A673 (cell line): ENCODE measurements around the gene RTN4RL2. TPM values are rescaled to one million over a fixed set of nuclear protein-coding genes. Genes with fewer than 3 reads are reported as not detected.

ENCODE experiments used
- Bru-seq: library from RNA; stranded (reverse); fragments of 400-500 nt; gene quantifications from one replicate; lab custom pipeline; 2021; lab: Mats Ljungman, UMichigan
- BruChase-seq, 2 experiments: library from RNA; stranded (reverse); fragments of 400-500 nt; gene quantifications; one replicate each; lab custom pipeline; 2021; lab: Mats Ljungman, UMichigan
- BruUV-seq: library from RNA; stranded (reverse); fragments of 400-500 nt; replicated peaks from 2 replicates; lab custom pipeline; 2021; lab: Mats Ljungman, UMichigan
- CTCF ChIA-PET: fragments of 300-600 bp; sonication (Branson Sonifier 250); formaldehyde crosslinking; loops from one replicate; lab custom pipeline; 2022; ENCODE audit warnings: antibody characterized with exemption; lab: Charles Lee
- POLR2A ChIA-PET: fragments of 300-600 bp; sonication (Branson Sonifier 250); formaldehyde crosslinking; loops from one replicate; lab custom pipeline; 2022; ENCODE audit warnings: antibody characterized with exemption; ENCODE audit not compliant: low non-redundant PET; lab: Charles Lee
- DNase-seq: peaks from one replicate; pipeline ENCODE4 v3.0.0-alpha.2; 2015; ENCODE audit warnings: low spot score
- H3K27ac ChIP-seq: fragments of 200-600 bp; sonication (generic); 2 replicates; pipeline ENCODE4 v1.5.1; 2016; ENCODE audit warnings: mixed run types, low read depth, mild to moderate bottlenecking, mixed read lengths, antibody characterized with exemption, low read length; ENCODE audit not compliant: poor library complexity, severe bottlenecking
- H3K27me3 ChIP-seq: fragments of 200-600 bp; sonication (generic); replicated peaks from 2 replicates; pipeline ENCODE4 v1.6.1; 2017; ENCODE audit warnings: mixed run types, low read depth, mild to moderate bottlenecking, mixed read lengths, antibody characterized with exemption, low read length; ENCODE audit not compliant: insufficient read depth, poor library complexity
- H3K36me3 ChIP-seq: fragments of 200-600 bp; sonication (generic); 2 replicates; pipeline ENCODE4 v1.6.1; 2016; ENCODE audit warnings: mixed run types, mild to moderate bottlenecking, mixed read lengths, antibody characterized with exemption, low read length; ENCODE audit not compliant: insufficient read depth, poor library complexity, severe bottlenecking
- H3K4me1 ChIP-seq: fragments of 200-600 bp; sonication (generic); 2 replicates; pipeline ENCODE4 v1.6.1; 2017; ENCODE audit warnings: mixed run types, mild to moderate bottlenecking, mixed read lengths, antibody characterized with exemption, low read length; ENCODE audit not compliant: insufficient read depth, poor library complexity, severe bottlenecking
- H3K4me3 ChIP-seq: fragments of 200-600 bp; sonication (generic); 2 replicates; pipeline ENCODE4 v1.5.1; 2016; ENCODE audit warnings: low read depth, mixed run types, mild to moderate bottlenecking, mixed read lengths, low read length; ENCODE audit not compliant: poor library complexity, severe bottlenecking
- H3K9me3 ChIP-seq: fragments of 200-600 bp; sonication (generic); 2 replicates; pipeline ENCODE4 v1.6.1; 2016; ENCODE audit warnings: mixed run types, low read depth, mild to moderate bottlenecking, mixed read lengths, antibody characterized with exemption, low read length; ENCODE audit not compliant: poor library complexity, severe bottlenecking
- CTCF ChIP-seq: fragments of 300-800, 200-600 bp; sonication (generic); conservative IDR thresholded peaks from 2 replicates; pipeline ENCODE4 v1.5.1; 2017; ENCODE audit warnings: low read depth, mild to moderate bottlenecking, antibody characterized with exemption, low read length, moderate library complexity, mixed read lengths
- EZH2 ChIP-seq: fragments of 200-600 bp; sonication (generic); IDR thresholded peaks from 2 replicates; pipeline ENCODE4 v1.6.1; 2017; ENCODE audit warnings: borderline replicate concordance, low read depth, mild to moderate bottlenecking, mixed read lengths, antibody characterized with exemption, low read length; ENCODE audit not compliant: poor library complexity, severe bottlenecking
- intact Hi-C: fragments of 100-400 bp; cut with micrococcal nuclease; formaldehyde crosslinking; loops from one replicate; pipeline ENCODE4 v1.10.0; 2022; ENCODE audit not compliant: unreplicated experiment
- long read RNA-seq: library from polyadenylated mRNA; stranded (forward); transcript quantifications from one replicate; pipeline ENCODE4 v2.0.0, GENCODE V29; 2022
- total RNA-seq: library from RNA; stranded (reverse); gene quantifications from 2 replicates; pipeline ENCODE4 v1.2.3, GENCODE V29; 2021

Gene RTN4RL2
- 5.2 and 7.0 TPM in 2 replicates for total RNA-seq
- percentile 37 among the genes with signal in this experiment for Bru-seq, nascent RNA
- BruChase-seq, experiment 1, labeled RNA remaining after a 2-hour chase: percentile 44 among the genes with signal in this experiment
- percentile 45 among the genes with signal in this experiment for BruChase-seq, experiment 2, labeled RNA remaining after a 6-hour chase
- long read RNA-seq, transcript RTN4RL2-201 (3 exons, 2,203 nt): major isoform, 15 of 22 reads
- long read RNA-seq, partial matches to known transcripts: 5 of 22 reads
- long read RNA-seq, other reads (novel, unspliced or antisense): 2 of 22 reads

GRCh38 chr11:57460022-57460757 lies at the start of gene RTN4RL2:
TSS of gene RTN4RL2 (plus strand) at chr11:57460528. CDS start at chr11:57460866, 338 bp downstream.
- BruUV-seq: no TSS peak
- Histone ChIP-seq H3K27me3 (peaks cover 21% of the 10 kb centered on the region), H3K4me3 (peak within 1 kb of the TSS; percentile 59), H3K4me1 (peaks cover 27% of the 10 kb centered on the region), H3K9me3 (no peaks in the 10 kb centered on the region), H3K36me3 (no peaks in the 10 kb centered on the region), H3K27ac (no peak within 1 kb of the TSS)
- peak; percentile 89 for DNase-seq
- ChIA-PET POLR2A (interaction anchor here (0.5 to 0.6 kb wide), 2 partner anchors 18 to 1070 kb away, joined by 7 to 9 read pairs; no protein-coding TSS in a partner anchor), CTCF (interaction anchor here (0.6 to 0.8 kb wide), 5 partner anchors 12 to 114 kb away, joined by 3 to 10 read pairs (median 6); no protein-coding TSS in a partner anchor)
- peak; percentile 43 for TF ChIP-seq CTCF
- no peak for TF ChIP-seq EZH2
- intact Hi-C loops: no loop called here

GRCh38 chr11:57413681-57414080 lies 46.6 kb upstream of the RTN4RL2 start:
- TF ChIP-seq CTCF (no peak), EZH2 (no peak)
- Histone ChIP-seq H3K9me3 (no peaks in the 10 kb centered on the region), H3K27ac (no peak overlapping the region), H3K27me3 (no peaks in the 10 kb centered on the region), H3K4me3 (no peak overlapping the region), H3K36me3 (peaks cover 50% of the 10 kb centered on the region), H3K4me1 (no peaks in the 10 kb centered on the region)
- intact Hi-C loops: no loop called here
- POLR2A ChIA-PET: no interaction called here
- BruUV-seq: no TSS peak
- no peak for DNase-seq
- CTCF ChIA-PET: no interaction called here

- H3K36me3 ChIP-seq: peaks cover 48% of the 10 kb centered on the region
Measured at GRCh38 chr11:57414612-57415212, 45.6 kb upstream of the RTN4RL2 start.

More at GRCh38 chr11:57414612-57415212, 45.6 kb upstream of the RTN4RL2 start:
- POLR2A ChIA-PET: no interaction called here
- TF ChIP-seq EZH2: no peak
- TF ChIP-seq CTCF: no peak
- intact Hi-C loops: no loop called here
- BruUV-seq: no TSS peak
- no peak overlapping the region for H3K27ac ChIP-seq
- no peaks in the 10 kb centered on the region for H3K9me3 ChIP-seq
- CTCF ChIA-PET: no interaction called here
- no peaks in the 10 kb centered on the region for H3K4me1 ChIP-seq
- no peaks in the 10 kb centered on the region for H3K27me3 ChIP-seq
- DNase-seq: no peak
- no peak overlapping the region for H3K4me3 ChIP-seq
